GM21360 (cell line): ENCODE data around the gene SYT9.

Experiments
- ATAC-seq: cut with Tn5 transposase; IDR thresholded peaks from one replicate; pipeline ENCODE4 v1.9.1; 2021; ENCODE audit warnings: mild to moderate bottlenecking, moderate library complexity; ENCODE audit not compliant: unreplicated experiment

Gene SYT9

DNA sequence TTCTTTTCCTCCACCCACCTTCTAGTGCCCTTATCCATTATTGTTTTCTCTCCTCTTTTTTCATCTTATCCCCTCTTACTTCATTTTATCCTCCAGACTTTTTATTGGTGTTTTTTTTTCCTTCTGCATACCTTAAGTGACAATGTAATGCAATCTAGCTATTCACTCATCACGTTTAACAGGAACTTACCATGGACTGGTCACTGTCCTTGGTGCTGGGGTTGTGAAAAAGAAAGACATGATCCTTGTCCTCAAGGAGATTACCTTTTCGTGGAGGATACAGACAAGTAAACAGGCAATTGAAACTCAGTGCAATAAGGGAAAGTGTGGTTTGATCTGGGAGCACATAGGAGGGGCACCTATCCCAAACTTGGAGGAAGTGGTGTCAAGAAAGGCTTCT is 20.7 kb downstream of the SYT9 start:
- no peak for ATAC-seq

DNA sequence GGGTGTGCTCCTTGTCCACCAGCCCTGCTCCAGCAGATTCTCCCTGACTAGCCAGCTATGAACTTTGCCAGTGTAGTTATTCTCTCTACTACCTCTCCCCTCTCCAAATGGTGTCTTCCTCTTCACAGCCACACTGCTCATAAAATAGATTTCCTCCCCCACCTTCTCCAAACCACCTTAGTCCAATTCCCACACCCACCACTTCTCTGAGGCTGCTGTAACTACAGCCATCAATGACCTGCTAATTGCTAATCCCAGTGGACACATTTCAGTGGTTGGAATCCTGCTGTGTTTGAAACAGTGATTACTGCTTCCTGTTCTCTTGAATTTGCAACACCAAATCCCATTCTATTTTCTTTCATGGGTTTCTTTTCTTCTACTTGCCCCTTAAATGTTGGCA is 23.4 kb downstream of the SYT9 start:
- ATAC-seq: no peak

DNA sequence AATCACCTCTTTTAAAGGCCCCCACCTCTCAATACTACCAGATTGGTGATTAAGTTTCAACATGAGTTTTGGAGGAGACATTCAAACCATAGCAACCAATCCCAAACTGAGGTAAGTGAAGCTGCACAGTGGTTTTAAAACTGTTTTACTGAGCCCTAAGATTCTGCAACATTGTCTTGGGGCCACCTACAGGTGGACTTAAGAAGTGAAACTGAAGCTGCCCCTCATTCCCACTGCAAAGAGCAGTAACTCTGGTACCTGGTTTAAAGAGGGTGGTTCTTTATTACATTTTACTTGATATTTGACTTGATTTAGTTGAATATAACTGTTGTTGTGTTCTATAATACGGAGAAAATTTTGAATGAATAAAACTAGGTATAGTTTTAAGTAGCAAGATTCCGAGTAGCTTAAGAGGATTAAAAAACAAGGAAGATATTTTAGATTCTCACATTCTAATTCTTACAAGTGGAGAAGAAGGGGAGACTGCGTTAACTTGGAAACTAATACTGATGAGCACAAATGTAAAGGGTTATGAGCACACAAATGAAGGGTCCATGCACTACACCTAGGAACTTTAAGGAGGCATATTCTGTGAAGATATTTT is 26.7 kb downstream of the SYT9 start:
- no peak for ATAC-seq

DNA sequence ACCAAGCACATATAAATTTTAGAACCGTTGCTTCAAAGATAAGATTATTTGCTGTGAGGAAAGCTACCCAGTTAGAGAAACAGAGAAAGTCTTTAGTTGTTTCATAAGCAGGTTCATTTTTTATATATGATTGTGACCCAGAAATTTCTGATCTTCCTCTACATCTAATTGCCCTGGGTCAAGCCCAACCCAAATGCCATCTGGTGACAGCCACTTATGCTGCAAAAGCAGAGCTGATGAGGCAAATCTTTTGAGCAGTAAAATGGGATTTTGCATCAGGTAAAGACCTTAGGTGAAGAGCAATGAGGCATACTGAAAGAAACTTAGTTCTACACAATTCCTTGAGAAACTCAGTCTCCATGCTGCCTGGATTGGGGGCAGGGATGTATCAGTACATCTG is 28.0 kb downstream of the SYT9 start:
- no peak for ATAC-seq

DNA sequence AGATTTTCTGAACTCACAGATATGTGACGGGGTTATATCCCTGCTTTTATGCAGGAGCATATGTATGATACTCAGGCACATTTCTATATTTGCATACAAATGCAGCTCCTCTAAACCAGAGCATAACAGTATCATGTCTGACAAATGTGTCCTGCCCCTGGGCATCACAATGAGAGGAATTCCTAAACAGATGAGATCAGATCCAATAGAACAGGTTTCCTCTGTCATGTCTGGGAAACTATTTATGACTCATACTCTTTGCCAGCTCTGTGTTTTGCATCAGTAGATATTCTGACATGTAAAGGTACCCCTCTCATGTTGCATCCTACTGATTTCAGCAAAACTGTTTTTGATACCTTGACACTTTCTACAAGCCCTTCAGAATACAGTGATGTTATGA is 29.4 kb downstream of the SYT9 start:
- ATAC-seq: no peak

DNA sequence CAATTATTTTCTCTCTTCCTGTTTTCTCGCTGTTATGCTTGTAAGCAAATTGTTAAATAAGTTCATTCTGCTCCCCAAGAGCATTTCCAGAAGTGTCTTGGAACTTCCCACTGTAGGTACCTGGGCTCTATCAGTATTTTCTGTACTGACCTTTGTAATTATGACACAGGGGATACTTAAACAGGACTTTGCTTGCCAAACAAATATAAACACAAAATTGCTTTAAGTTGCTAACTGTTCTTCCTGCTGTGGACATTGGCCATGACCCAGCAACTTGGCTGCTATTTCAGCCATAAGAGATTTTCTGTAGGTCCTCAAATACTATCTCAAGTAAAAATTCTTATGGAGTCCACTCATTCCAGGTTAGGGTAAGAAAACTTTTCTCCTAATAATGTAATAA is 30.1 kb downstream of the SYT9 start:
- ATAC-seq: no peak

DNA sequence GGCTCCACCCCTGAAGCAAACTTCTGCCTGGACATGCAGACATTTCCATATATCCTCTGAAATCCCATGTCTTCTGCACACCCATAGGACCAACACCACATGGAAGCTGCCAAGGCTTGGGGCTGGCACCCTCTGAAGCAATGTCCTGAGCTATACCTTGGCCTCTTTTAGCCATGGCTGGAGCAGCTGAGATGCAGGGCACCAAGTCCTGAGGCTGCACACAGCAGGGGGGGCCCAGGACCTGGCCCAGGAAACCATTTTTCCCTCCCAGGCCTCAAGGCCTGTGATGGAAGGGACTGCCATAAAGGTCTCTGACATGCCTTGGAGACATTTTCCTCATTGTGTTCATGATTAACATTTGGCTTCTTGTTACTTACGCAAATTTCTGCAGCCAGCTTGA is 34.5 kb downstream of the SYT9 start:
- no peak for ATAC-seq

DNA sequence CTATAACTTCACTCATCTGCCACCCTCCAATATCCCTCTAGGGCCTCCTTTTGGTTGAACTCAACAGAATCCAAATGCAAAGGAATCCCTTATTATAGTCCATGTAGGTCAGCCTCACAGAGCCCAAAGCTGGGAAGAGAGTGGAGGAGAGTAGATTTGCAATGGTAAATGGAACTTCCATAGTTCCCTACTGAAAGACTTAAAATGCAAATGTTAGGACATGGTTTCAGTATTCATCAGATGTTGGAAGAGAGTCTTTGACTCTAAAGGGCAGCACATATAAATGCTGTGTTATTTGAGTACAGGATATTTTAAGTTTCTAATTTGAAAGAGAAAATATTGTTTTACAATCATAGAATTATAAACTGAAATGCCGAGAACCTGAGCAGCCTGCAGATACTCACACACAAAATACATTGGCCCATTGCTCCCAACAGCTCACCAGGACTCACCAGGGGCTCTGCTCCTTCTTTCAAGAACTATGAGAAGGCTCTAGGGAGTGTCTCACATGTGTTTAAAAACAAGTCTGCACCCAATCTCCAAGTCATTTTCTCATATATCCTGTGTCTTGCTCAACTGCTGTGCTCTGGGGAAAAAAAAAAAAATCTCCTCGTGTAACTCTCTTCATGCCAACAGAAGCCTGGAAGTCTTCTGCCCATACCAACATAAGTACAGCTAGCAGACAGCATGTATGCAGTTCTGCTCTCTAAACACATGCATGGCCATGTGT is 39.6 kb downstream of the SYT9 start:
- no peak for ATAC-seq

DNA sequence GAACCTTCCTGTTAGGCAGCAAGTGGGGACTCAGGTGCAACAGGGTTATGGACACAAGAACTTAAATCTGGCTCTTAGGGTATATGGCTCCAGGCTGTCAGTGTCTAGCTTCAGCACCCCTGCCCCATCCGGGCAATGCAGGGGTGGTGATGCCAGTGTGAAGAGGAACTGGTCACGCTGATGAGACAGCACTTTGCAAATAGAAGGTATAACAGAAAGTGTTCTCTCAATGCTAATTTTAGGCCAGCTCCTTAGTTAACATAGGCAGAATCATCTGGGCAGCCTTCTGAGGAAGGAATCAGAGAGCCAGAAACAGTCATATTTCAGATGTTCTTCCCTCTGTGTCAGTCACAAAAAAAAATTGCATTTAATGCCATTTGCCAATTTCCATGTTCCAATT is 41.2 kb downstream of the SYT9 start:
- no peak for ATAC-seq

DNA sequence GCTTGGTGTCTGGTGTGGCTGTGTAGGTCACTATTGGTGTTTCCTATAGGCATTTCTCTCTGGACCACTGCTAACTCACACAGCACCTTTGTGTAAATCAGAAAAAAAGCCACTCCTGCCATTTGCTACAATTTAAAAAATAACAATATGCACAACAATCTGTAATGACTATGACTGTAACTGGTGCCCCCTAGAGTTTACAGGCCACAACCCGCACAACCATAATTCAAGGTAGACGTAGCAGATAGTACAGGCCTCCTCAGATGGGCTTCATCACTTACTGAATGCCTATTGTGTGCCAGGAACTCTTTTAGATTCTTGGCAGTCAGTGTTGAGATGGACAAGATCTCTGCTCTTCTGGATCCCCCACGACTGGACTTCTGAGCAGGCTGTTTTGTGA is 47.7 kb downstream of the SYT9 start:
- no peak for ATAC-seq

DNA sequence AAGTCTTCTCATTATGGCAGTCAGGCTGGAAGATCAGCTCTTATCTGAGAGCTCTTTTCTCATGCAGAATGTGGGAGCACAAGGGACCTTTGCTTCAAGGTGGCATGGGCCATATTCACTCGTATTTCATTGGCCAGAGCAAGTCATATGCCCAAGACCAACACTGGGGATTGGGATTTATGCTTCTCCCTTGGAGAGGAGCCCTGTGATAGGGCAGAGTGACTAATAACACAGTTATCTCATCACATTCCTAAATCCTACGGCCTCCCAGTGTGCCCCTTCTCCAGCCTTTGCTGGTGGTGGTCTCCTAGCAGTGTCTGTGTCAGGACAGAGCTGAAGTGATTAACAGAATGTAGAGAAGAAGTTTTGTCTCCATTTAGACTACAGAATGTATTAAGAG is 48.6 kb downstream of the SYT9 start:
- no peak for ATAC-seq

DNA sequence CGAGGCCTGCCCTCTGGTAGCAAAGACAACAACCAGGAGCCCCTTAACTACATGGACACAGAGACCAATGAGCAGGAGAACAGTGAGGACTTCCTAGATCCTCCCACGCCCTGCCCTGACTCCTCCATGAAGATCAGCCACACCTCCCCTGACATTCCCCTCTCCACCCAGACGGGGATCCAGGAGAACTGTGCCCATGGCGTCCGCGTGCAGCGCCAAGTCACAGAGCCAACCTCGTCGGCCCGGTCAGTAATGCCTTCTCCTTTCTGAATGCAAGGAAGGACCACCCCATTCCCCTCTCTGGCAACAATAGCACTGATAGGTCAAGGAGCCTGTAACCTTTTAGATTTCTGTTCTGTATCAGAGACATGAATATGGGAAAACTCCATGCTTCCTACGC is 51.4 kb downstream of the SYT9 start:
- no peak for ATAC-seq

DNA sequence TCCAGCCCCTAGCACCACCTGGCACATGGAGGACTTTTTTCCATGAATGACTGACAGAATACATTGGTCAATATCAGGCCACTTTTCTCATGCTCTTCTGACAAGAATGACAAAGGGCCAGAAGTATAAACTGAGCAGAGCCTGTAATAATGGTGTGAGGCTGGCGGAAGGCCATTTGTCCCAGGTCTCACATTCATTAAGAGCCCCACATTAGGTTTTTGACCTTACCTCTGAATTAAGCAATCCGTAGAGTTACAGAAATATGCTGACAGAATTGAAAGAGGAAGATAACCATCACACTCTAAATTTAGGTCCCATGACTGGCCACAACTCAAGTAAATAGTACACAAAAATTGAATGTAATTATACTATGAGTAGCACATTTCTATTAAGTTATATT is 55.2 kb downstream of the SYT9 start:
- no peak for ATAC-seq

DNA sequence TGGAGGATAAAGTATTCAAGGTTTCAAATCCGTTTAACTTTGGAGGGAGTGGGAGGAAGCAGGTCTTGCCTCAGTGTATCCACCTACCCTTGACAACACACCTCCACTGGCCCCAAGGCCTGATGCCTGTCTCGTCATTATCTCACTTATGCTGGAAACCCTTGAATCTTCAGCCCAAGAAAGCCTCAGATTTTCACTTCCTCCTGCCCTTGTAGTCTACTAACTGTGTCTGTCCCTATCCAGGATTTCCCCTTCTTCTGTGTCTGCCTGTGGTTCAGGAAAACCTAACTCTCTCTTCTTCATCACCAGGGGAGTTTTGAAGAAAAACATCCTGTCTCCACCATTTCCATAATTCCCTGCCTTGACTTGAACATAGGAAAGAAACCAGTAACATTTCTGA is 56.1 kb downstream of the SYT9 start:
- ATAC-seq: no peak

DNA sequence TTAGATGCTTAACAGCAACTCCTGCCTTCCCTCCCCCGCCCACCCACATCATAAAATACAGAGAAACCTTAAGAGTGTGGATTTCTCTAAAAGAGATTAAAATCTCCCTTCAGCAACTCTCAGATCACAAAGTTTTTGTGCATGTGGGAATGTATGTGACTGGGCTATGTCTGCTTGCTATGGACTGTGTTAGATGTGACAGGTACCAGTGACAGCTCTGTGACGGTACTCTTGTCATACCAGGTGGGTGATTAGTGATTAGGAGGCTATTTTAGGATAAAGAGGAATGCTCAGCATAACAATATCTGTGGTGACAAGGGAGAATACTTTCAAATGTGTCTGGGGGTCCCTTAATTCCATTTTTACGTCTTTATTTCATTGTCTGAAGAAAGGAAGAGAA is 60.2 kb downstream of the SYT9 start:
- ATAC-seq: no peak

DNA sequence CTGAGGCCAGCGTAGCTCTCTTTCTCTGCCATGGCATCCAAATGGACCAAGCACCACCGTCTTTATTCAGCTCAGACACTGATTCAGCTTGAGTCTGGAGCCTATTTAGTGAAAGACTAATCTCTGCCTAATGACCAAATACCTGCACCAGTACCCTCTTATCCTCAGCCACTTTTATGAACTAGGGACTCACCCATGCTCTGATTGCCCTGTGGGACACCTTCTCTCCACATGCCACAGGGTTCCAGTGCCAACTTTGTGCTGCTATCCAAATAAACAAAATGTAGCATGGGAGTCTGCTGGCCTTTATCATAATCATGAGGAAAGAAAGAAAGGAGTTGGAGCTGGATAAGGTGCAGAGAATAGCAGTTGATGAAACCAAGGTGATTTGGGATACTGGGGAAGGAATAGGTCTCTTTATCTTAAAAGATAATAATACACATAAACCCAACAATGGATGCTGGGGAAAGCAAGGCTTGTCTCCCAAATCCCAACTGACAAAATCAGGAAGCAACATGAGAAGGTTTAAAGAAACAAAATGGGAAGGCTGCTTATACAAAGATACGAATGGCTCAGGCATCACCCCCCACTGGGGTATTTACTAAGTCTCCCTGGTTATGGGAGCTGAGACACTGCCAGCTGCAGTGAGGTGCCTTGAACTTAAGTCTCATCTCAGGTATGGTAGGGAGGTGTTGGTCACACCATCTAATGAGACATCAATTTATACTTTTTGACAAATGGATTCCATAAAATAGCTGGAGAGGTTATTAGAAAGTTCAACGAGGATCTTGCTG is 63.3 kb downstream of the SYT9 start:
- no peak for ATAC-seq

DNA sequence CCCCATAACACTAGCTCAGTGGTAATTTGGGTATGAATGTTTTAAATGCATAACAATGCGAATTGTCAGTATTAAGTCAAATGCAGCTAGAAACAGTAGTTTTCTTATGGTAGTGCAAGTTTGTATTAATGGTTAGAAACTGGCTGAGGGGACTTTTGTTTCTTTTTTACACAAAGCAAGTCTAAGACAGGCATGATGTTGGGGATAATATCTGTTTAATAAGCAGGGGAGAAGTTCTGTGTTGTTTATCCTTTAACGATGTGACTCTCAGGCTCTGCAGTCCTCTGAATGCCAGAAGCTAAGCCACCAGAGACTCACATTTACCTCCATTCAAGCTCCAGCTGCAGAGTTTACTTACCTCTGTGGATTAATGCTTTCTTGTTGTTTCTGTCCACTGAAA is 67.8 kb downstream of the SYT9 start:
- ATAC-seq: no peak

DNA sequence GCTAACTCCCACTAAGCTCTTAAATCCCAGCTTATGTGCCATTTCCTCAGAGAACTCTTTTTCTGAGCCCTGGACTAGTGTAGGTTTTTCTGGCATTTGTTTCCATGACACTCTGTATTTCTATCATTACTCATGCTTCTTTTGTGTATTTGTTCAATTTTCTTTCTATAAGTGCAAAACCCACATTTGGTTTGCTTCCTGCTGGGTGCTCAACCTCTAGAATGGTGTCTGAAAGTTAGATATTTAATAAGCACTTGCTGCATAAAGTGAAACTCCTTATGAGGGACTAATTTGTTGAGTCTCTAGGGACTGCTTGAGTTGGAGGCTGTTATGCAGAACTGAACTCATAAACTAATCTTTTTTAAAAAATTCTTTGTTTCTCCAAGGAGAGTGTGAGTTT is 68.6 kb downstream of the SYT9 start:
- no peak for ATAC-seq

DNA sequence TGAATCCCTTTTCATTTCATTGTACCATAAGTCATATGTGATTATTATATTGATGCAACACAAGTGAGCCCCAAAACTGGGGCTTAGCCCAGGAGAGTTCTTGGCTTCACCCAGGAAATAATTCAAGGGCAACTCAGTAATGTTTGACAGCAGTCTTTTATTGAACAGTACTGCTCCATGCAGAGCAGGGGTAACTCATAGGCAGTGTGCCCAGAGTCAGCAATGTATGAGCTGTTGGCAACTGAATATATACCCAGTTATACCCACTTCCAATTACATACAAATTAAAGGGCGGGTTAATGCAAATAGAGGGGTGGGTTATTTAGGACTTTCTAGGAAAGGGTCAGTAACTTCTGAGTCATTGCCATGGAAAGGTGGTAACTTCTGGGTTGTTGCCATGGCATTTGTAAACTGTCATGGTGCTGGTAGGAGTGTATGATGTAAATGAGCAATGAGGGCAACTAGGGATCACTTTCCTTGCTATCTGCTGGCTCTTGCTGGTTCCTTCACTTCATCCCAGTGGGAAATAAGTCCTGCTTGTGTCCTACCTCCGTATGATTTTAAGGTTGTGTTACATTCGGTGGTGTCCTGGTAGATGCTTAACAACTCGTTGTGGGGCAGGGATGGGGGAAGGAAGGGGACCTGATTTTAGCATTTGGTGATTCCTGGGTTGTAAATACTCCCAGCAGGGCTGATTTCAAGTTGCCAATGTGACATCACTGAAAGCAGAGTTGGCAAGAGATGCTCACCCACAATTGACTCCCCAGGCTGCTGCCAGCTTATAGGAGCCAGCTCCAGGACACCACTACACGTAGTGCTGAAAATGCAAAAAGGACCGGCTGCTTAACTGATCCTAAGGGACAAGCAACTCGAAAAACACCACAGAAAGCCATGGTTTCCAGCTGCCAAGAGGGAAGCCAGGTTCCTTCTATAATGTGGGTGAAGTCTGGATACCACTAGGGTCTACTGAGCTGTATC is 70.1 kb downstream of the SYT9 start:
- no peak for ATAC-seq

DNA sequence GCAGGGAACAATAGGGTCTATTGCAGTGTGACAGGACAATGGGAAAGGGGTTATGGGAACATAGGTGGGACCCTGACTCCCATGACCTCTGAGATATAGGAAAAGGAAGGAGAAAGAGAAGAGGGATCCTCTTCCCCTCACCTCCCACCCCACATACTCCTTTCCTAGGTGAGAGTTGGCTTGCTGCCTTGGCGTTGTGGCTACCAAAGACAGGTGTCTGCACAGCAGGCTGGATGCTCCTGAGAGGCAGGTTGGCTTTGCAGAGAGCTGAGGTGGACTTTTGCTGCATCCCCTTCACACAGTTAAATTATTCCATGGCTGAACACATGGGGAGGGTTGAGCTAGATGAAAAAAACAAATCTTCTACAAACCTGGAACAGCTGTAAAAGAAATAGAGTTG is 80.7 kb downstream of the SYT9 start:
- ATAC-seq: no peak

DNA sequence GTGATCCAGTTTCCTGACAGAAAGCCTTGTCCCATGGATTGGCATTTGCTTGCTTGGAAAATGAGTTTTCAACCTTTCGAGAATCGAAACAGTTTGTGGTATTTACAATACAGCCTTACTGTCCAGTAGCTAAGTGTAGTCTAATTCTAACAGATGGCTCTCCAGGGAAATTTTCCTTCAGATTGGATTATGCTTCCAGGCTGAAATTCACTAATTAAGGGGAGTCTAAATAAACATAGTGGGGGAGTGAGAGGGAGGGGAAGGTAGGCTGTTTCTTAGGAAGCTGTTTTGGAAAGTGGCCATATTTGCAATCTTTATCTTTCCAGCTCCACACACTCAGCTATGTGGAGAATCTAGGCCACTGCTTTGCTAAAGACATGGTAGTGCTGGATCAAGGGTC is 81.3 kb downstream of the SYT9 start:
- ATAC-seq: no peak
